Measurements from ENCODE around the gene SLC35E3. TPM values are rescaled to one million over a fixed set of nuclear protein-coding genes. Genes with fewer than 3 reads are reported as not detected.
"Not testable (repeated sequence)": the region's sequence is repeated elsewhere in the genome, so short reads cannot be mapped to it uniquely, and the experiment has no call there.

SLC35E3 gene
- total RNA-seq, 4 donors from 2014 or later = 2.9 to 23.1 (median 3.6) TPM

GRCh38 chr12:68807576-68808387, 61.8 kb downstream of the SLC35E3 start, which contains the start of gene MDM2:
TSS of gene MDM2 (plus strand) at chr12:68808177. CDS start at chr12:68808478, 301 bp downstream.
- H3K36me3 ChIP-seq = peaks cover 0 to 26% (median 0%) of the 10 kb centered on the region in 3 donors
- peaks cover 0 to 40% (median 11%) of the 10 kb centered on the region in 4 donors for H3K4me1 ChIP-seq
- DNase-seq (ENCODE audit: low spot score in 2 of 2) = peak; percentile 85 to 87
- no peaks in the 10 kb centered on the region for H3K27me3 ChIP-seq
- peak within 1 kb of the TSS; percentile 86 to 99 (median 90) for H3K4me3 ChIP-seq
- WGBS, 2 donors = 0 to 1% methylated on average over 28 to 50 of the region's 72 CpGs
- peak within 1 kb of the TSS; percentile 96 to 99 (median 98) for H3K27ac ChIP-seq
- H3K9me3 ChIP-seq = no peaks in the 10 kb centered on the region
- TF ChIP-seq CTCF (IDR thresholded peaks at IDR 0.05) (peak; percentile 83 to 97 (median 95)), EP300 (IDR thresholded peaks at IDR 0.05) (peak in 1 of 2 donors; percentile 96), POLR2A (IDR thresholded peaks at IDR 0.05) (peak; percentile 92 to 95)

- peak in 1 of 2 donors; percentile 71 for TF ChIP-seq EP300 (IDR thresholded peaks at IDR 0.05)
- TF ChIP-seq CTCF (IDR thresholded peaks at IDR 0.05) = peak in 2 of 5 experiments; percentile 45 to 50
- TF ChIP-seq POLR2A (IDR thresholded peaks at IDR 0.05) = peak in 1 of 2 donors; percentile 24
- no peaks in the 10 kb centered on the region for H3K9me3 ChIP-seq
- H3K4me3 ChIP-seq = peak overlapping the region; percentile 86 to 99 (median 90)
- peaks cover 0 to 45% (median 13%) of the 10 kb centered on the region in 4 donors for H3K4me1 ChIP-seq
- H3K27ac ChIP-seq = peak overlapping the region; percentile 96 to 99 (median 98)
- DNase-seq (ENCODE audit: low spot score in 2 of 2) = peak; percentile 55 to 66
- no peaks in the 10 kb centered on the region for H3K27me3 ChIP-seq
- WGBS, 2 donors = 1 to 2% methylated on average over 28 to 37 of the region's 61 CpGs
- peaks cover 0 to 34% (median 0%) of the 10 kb centered on the region in 3 donors for H3K36me3 ChIP-seq
Measured at GRCh38 chr12:68808388-68809189, 62.6 kb downstream of the SLC35E3 start.

- H3K4me3 ChIP-seq = peak overlapping the region; percentile 86 to 99 (median 90)
- no peaks in the 10 kb centered on the region for H3K27me3 ChIP-seq
- H3K27ac ChIP-seq = peak overlapping the region; percentile 96 to 99 (median 98)
- DNase-seq (ENCODE audit: low spot score in 2 of 2) = no peak
- H3K9me3 ChIP-seq = no peaks in the 10 kb centered on the region
- TF ChIP-seq CTCF (IDR thresholded peaks at IDR 0.05) (no peak), EP300 (IDR thresholded peaks at IDR 0.05) (no peak), POLR2A (IDR thresholded peaks at IDR 0.05) (no peak)
- peaks cover 0 to 50% (median 13%) of the 10 kb centered on the region in 4 donors for H3K4me1 ChIP-seq
- H3K36me3 ChIP-seq = peaks cover 0 to 42% (median 0%) of the 10 kb centered on the region in 3 donors
- WGBS, 2 donors = 77% methylated on average over 12 of the region's 12 CpGs
Measured at GRCh38 chr12:68809190-68810026, 63.4 kb downstream of the SLC35E3 start.

GRCh38 chr12:68810027-68810389, 64.0 kb downstream of the SLC35E3 start:
- H3K4me1 ChIP-seq = peaks cover 0 to 55% (median 13%) of the 10 kb centered on the region in 4 donors
- DNase-seq (ENCODE audit: low spot score in 2 of 2); H3K4me3 ChIP-seq; H3K27me3 ChIP-seq; H3K9me3 ChIP-seq; H3K27ac ChIP-seq: not testable (repeated sequence)
- 96 to 98% methylated on average over 13 of the region's 13 CpGs for WGBS, 2 donors
- H3K36me3 ChIP-seq = peaks cover 0 to 48% (median 0%) of the 10 kb centered on the region in 3 donors

GRCh38 chr12:68811573-68811972, 65.6 kb downstream of the SLC35E3 start:
- not testable (repeated sequence) for H3K9me3 ChIP-seq; H3K27ac ChIP-seq; H3K27me3 ChIP-seq; DNase-seq (ENCODE audit: low spot score in 2 of 2); H3K4me3 ChIP-seq
- Histone ChIP-seq H3K4me1 (peaks cover 0 to 61% (median 13%) of the 10 kb centered on the region in 4 donors), H3K36me3 (peaks cover 0 to 58% (median 0%) of the 10 kb centered on the region in 3 donors)
- WGBS, 2 donors = 88 to 89% methylated on average over 6 of the region's 6 CpGs
